OCI-LY7 (cell line): ENCODE results near the gene SPATA13. TPM values are rescaled to one million over a fixed set of nuclear protein-coding genes. Genes with fewer than 3 reads are reported as not detected.

Experiments used
- BruUV-seq: library from RNA; stranded (reverse); fragments of 400-500 nt; replicated peaks from 2 replicates; lab custom pipeline; 2021; lab: Mats Ljungman, UMichigan
- CTCF ChIA-PET: fragments of 300-600 bp; sonication (Branson Sonifier 250); formaldehyde crosslinking; loops from one replicate; lab custom pipeline; 2022; ENCODE audit warnings: antibody characterized with exemption; ENCODE audit not compliant: unreplicated experiment; lab: Charles Lee
- POLR2A ChIA-PET: fragments of 300-600 bp; sonication (Branson Sonifier 250); formaldehyde crosslinking; loops from one replicate; lab custom pipeline; 2022; ENCODE audit warnings: antibody characterized with exemption; lab: Charles Lee
- DNase-seq: peaks from one replicate; pipeline ENCODE4 v3.0.0-alpha.2; 2015; ENCODE audit warnings: low spot score
- H2AFZ ChIP-seq: fragments of 200-600 bp; sonication (generic), shearing (Covaris generic); 2 replicates; pipeline ENCODE4 v1.6.1; 2014; ENCODE audit warnings: mild to moderate bottlenecking, antibody characterized with exemption, low read length, moderate library complexity
- H3K27ac ChIP-seq: fragments of 200-600 bp; sonication (generic); 2 replicates; pipeline ENCODE4 v1.5.1; 2014; ENCODE audit warnings: mixed run types, low read depth, mild to moderate bottlenecking, moderate library complexity, low read length, inconsistent platforms; ENCODE audit not compliant: poor library complexity, severe bottlenecking
- H3K36me3 ChIP-seq: fragments of 200-600 bp; sonication (generic); 2 replicates; pipeline ENCODE4 v1.6.1; 2014; ENCODE audit warnings: mild to moderate bottlenecking, antibody characterized with exemption, low read length, moderate library complexity, mixed read lengths; ENCODE audit not compliant: insufficient read depth
- H3K4me1 ChIP-seq: fragments of 200-600 bp; sonication (generic); 2 replicates; pipeline ENCODE4 v1.5.1; 2014; ENCODE audit warnings: mild to moderate bottlenecking, low read length; ENCODE audit not compliant: insufficient read depth, poor library complexity, severe bottlenecking
- H3K4me2 ChIP-seq: fragments of 200-600 bp; sonication (generic); 2 replicates; pipeline ENCODE4 v1.6.1; 2014; ENCODE audit warnings: mild to moderate bottlenecking, low read length
- H3K4me3 ChIP-seq: fragments of 200-600 bp; sonication (generic); 2 replicates; pipeline ENCODE4 v1.5.1; 2014; ENCODE audit warnings: mild to moderate bottlenecking, low read depth, low read length; ENCODE audit not compliant: poor library complexity, severe bottlenecking
- H3K79me2 ChIP-seq: fragments of 200-600 bp; sonication (generic); 2 replicates; pipeline ENCODE4 v1.6.1; 2016; ENCODE audit warnings: low read depth, mild to moderate bottlenecking, low read length, moderate library complexity, mixed read lengths; ENCODE audit not compliant: insufficient read depth
- H3K9me2 ChIP-seq: fragments of 200-600 bp; sonication (generic); 2 replicates; pipeline ENCODE4 v1.6.1; 2016; ENCODE audit warnings: mild to moderate bottlenecking, low read length, mixed read lengths; ENCODE audit not compliant: insufficient read depth
- H3K9me3 ChIP-seq: fragments of 200-600 bp; sonication (generic); 2 replicates; pipeline ENCODE4 v1.6.1; 2014; ENCODE audit warnings: mild to moderate bottlenecking, mixed run types, low read length, mixed read lengths
- H4K20me1 ChIP-seq: fragments of 200-600 bp; sonication (generic); 2 replicates; pipeline ENCODE4 v1.6.1; 2014; ENCODE audit warnings: mild to moderate bottlenecking, antibody characterized with exemption, low read length, moderate library complexity, mixed read lengths; ENCODE audit not compliant: insufficient read depth
- CTCF ChIP-seq: fragments of 200-600 bp; sonication (generic); conservative IDR thresholded peaks from 2 replicates; pipeline ENCODE4 v1.5.1; 2014; ENCODE audit warnings: mild to moderate bottlenecking, antibody characterized with exemption, low read length, moderate library complexity, mixed read lengths
- EZH2phosphoT487 ChIP-seq: fragments of 200-600 bp; sonication (generic); IDR thresholded peaks from 2 replicates; pipeline ENCODE4 v1.6.1; 2018; ENCODE audit warnings: low read depth, borderline replicate concordance, mild to moderate bottlenecking, mixed run types, antibody characterized with exemption, low read length, moderate library complexity, mixed read lengths
- intact Hi-C: fragments of 100-400 bp; cut with micrococcal nuclease; formaldehyde crosslinking; loops from one replicate; pipeline ENCODE4 v1.10.0; 2022; ENCODE audit not compliant: unreplicated experiment
- total RNA-seq, 2 experiments: library from RNA; depleted of rRNA in 1 of 2; stranded (reverse); fragments of >200 nt in 1 of 2; shearing (Covaris generic) in 1 of 2; gene quantifications; 2 replicates each; pipeline ENCODE4 v1.2.3, GENCODE V29; 2014 to 2022

Gene SPATA13
- total RNA-seq, 2 experiments from 2014 or later = 3.8 to 32.4 TPM

- no peaks in the 10 kb centered on the region for H3K9me3 ChIP-seq
- no peak overlapping the region for H2AFZ ChIP-seq
- H3K79me2 ChIP-seq = no peaks in the 10 kb centered on the region
- TF ChIP-seq CTCF (no peak), EZH2phosphoT487 (no peak)
- no peaks in the 10 kb centered on the region for H4K20me1 ChIP-seq
- no peak overlapping the region for H3K4me3 ChIP-seq
- no peak for DNase-seq
- no peaks in the 10 kb centered on the region for H3K36me3 ChIP-seq
- no TSS peak for BruUV-seq
- H3K9me2 ChIP-seq = no peaks in the 10 kb centered on the region
- intact Hi-C loops = no loop called here
- ChIA-PET POLR2A (no interaction called here), CTCF (no interaction called here)
- no peak overlapping the region for H3K27ac ChIP-seq
- H3K4me1 ChIP-seq = no peaks in the 10 kb centered on the region
- H3K4me2 ChIP-seq = no peak overlapping the region
Observed at GRCh38 chr13:24267274-24267673, 106.8 kb downstream of the SPATA13 start.

- H3K79me2 ChIP-seq = no peaks in the 10 kb centered on the region
- no peak overlapping the region for H3K4me3 ChIP-seq
- H2AFZ ChIP-seq = no peak overlapping the region
- BruUV-seq = no TSS peak
- TF ChIP-seq EZH2phosphoT487 (no peak), CTCF (no peak)
- no peak overlapping the region for H3K27ac ChIP-seq
- H3K9me2 ChIP-seq = no peaks in the 10 kb centered on the region
- no peak overlapping the region for H3K4me2 ChIP-seq
- CTCF ChIA-PET = no interaction called here
- intact Hi-C loops = no loop called here
- H3K36me3 ChIP-seq = no peaks in the 10 kb centered on the region
- H3K9me3 ChIP-seq = no peaks in the 10 kb centered on the region
- POLR2A ChIA-PET = no interaction called here
- H3K4me1 ChIP-seq = no peaks in the 10 kb centered on the region
- H4K20me1 ChIP-seq = no peaks in the 10 kb centered on the region
- DNase-seq = no peak
Observed at GRCh38 chr13:24267801-24268200, 107.3 kb downstream of the SPATA13 start.

- Histone ChIP-seq H3K9me2 (no peaks in the 10 kb centered on the region), H3K79me2 (no peaks in the 10 kb centered on the region), H3K27ac (no peak overlapping the region), H3K4me1 (no peaks in the 10 kb centered on the region), H2AFZ (no peak overlapping the region), H3K4me3 (no peak overlapping the region), H3K9me3 (no peaks in the 10 kb centered on the region), H4K20me1 (no peaks in the 10 kb centered on the region), H3K36me3 (no peaks in the 10 kb centered on the region), H3K4me2 (no peak overlapping the region)
- CTCF ChIA-PET = no interaction called here
- no TSS peak for BruUV-seq
- POLR2A ChIA-PET = interaction anchor here (0.6 to 0.9 kb wide), 6 partner anchors 9 to 211 kb away, joined by 3 to 9 read pairs (median 4); no protein-coding TSS in a partner anchor
- no peak for DNase-seq
- intact Hi-C loops = no loop called here
- TF ChIP-seq CTCF = no peak
- no peak for TF ChIP-seq EZH2phosphoT487
Observed at GRCh38 chr13:24269821-24270220, 109.3 kb downstream of the SPATA13 start.
